ENCODE measurements around the gene USP10. TPM values are rescaled to one million over a fixed set of nuclear protein-coding genes. Genes with fewer than 3 reads are reported as not detected.

Gene USP10
- total and polyA plus RNA-seq, 4 donors = 28.2 to 46.1 (median 42.0) TPM

- H3K27ac ChIP-seq (ENCODE audit: low read depth in 1 of 2, low read length in 2 of 2) = no peak overlapping the region
Measured at GRCh38 chr16:84786605-84787262, 86.9 kb downstream of the USP10 start.

More at GRCh38 chr16:84786605-84787262, 86.9 kb downstream of the USP10 start:
- no peak overlapping the region for H3K4me3 ChIP-seq (ENCODE audit: low read depth in 1 of 3, low read length in 3 of 3)
- DNase-seq (ENCODE audit: low spot score) = no peak
- no peaks in the 10 kb centered on the region for H3K9me3 ChIP-seq (ENCODE audit: control insufficient read depth in 4 of 4, low read length in 3 of 4)
- 87% methylated on average over 13 of the region's 13 CpGs for WGBS
- no peaks in the 10 kb centered on the region for H3K27me3 ChIP-seq (ENCODE audit: control insufficient read depth in 4 of 4, insufficient read depth in 4 of 4, low read length in 3 of 4)
- no peaks in the 10 kb centered on the region for H3K36me3 ChIP-seq (ENCODE audit: control insufficient read depth in 4 of 4, insufficient read depth in 3 of 4, low read depth in 1 of 4, low read length in 3 of 4)
- H3K4me1 ChIP-seq (ENCODE audit: control insufficient read depth in 4 of 4, insufficient read depth in 4 of 4, low read length in 3 of 4) = no peaks in the 10 kb centered on the region
- no peak overlapping the region for H3K9ac ChIP-seq (ENCODE audit: low read depth in 1 of 2, low read length in 2 of 2)
- no peak for TF ChIP-seq FOXA1 (IDR thresholded peaks at IDR 0.05)
- TF ChIP-seq GABPA (IDR thresholded peaks at IDR 0.05 in 1 of 2, conservative IDR thresholded peaks at IDR 0.05 in 1 of 2) = no peak
- TF ChIP-seq JUND (IDR thresholded peaks at IDR 0.05) = no peak
- no peak for TF ChIP-seq YY1 (IDR thresholded peaks at IDR 0.05)
- no peak for TF ChIP-seq FOXA2 (IDR thresholded peaks at IDR 0.05)
- TF ChIP-seq MAX (IDR thresholded peaks at IDR 0.05) = no peak
- TF ChIP-seq REST (IDR thresholded peaks at IDR 0.05) = no peak
- TF ChIP-seq NR2F2 (IDR thresholded peaks at IDR 0.05) = no peak
- TF ChIP-seq HNF4A (conservative IDR thresholded peaks at IDR 0.05) = no peak
- TF ChIP-seq RXRA (IDR thresholded peaks at IDR 0.05) = no peak
- TF ChIP-seq CTCF (IDR thresholded peaks at IDR 0.05; ENCODE audit: low read depth, low read length, missing input control) = no peak
- no peak for TF ChIP-seq SP1 (IDR thresholded peaks at IDR 0.05)
- TF ChIP-seq EGR1 (IDR thresholded peaks at IDR 0.05; ENCODE audit: low read depth in 2 of 2) = no peak
- no peak for TF ChIP-seq ATF3 (IDR thresholded peaks at IDR 0.05)
- TF ChIP-seq HNF4G (IDR thresholded peaks at IDR 0.05) = no peak

Measured in liver (tissue), 9 donors.